HEK293 (cell line): ENCODE measurements around the gene NUDT5.
A peak's percentile ranks its signal among the peaks of the same experiment; 100 is the strongest.
"Not testable (repeated sequence)": the region's sequence is repeated elsewhere in the genome, so short reads cannot be mapped to it uniquely, and the experiment has no call there.

ENCODE experiments used
- CTCF ChIA-PET: fragments of 350-600 bp; formaldehyde crosslinking; extraction: SDS; loops from one replicate; lab custom pipeline; 2021; ENCODE audit warnings: antibody characterized with exemption; lab: Yijun Ruan, JAX
- POLR2A ChIA-PET: fragments of 300-600 bp; formaldehyde crosslinking; extraction: SDS; loops from one replicate; lab custom pipeline; 2020; ENCODE audit warnings: antibody characterized with exemption, inconsistent platforms; lab: Yijun Ruan, JAX
- H3K27ac ChIP-seq: fragments of 200-500 bp; sonication (Bioruptor generic); 2 replicates; pipeline ENCODE4 v1.5.1; 2014; ENCODE audit warnings: low read depth, low read length, control low read depth, inconsistent platforms; ENCODE audit errors: extremely low read depth
- H3K36me3 ChIP-seq, 2 experiments: fragments of 200-500 bp in 1 of 2; sonication (Bioruptor generic) in 1 of 2; 1 replicate in 1 of 2; 2 replicates in 1 of 2; pipeline ENCODE4 v1.5.1; 2014 to 2017; ENCODE audit warnings: inconsistent platforms in 2 of 2, low read length in 2 of 2; ENCODE audit not compliant: control insufficient read depth in 2 of 2, insufficient read depth in 1 of 2
- H3K4me1 ChIP-seq: fragments of 200-500 bp; sonication (Bioruptor generic); 2 replicates; pipeline ENCODE4 v1.5.1; 2014; ENCODE audit warnings: mild to moderate bottlenecking, low read length, inconsistent platforms; ENCODE audit not compliant: control insufficient read depth, insufficient read depth
- H3K4me3 ChIP-seq: 2 replicates; pipeline ENCODE4 v1.5.1; 2011; ENCODE audit warnings: low read depth, mild to moderate bottlenecking, control low read depth, low read length, moderate library complexity
- H3K9me3 ChIP-seq: fragments of 200-500 bp; sonication (Bioruptor generic); 2 replicates; pipeline ENCODE4 v1.5.1; 2014; ENCODE audit warnings: low read depth, low read length, inconsistent platforms; ENCODE audit not compliant: control insufficient read depth, insufficient read depth
- SP3 ChIP-seq: fragments of 450-650 bp; formaldehyde crosslinking; IDR thresholded peaks from 2 replicates; pipeline ENCODE4 v1.5.1; 2016; ENCODE audit warnings: missing biosample characterization, missing genetic modification characterization
- ZBTB21 ChIP-seq: fragments of 450-650 bp; formaldehyde crosslinking; IDR thresholded peaks from 2 replicates; pipeline ENCODE4 v1.5.1; 2017; ENCODE audit warnings: missing biosample characterization, missing genetic modification characterization
- ZBTB8A ChIP-seq: fragments of 450-650 bp; formaldehyde crosslinking; IDR thresholded peaks from 2 replicates; pipeline ENCODE4 v1.5.1; 2016; ENCODE audit warnings: missing biosample characterization, missing genetic modification characterization
- ZNF138 ChIP-seq: fragments of 450-650 bp; formaldehyde crosslinking; IDR thresholded peaks from 2 replicates; pipeline ENCODE4 v1.5.1; 2016; ENCODE audit warnings: missing biosample characterization, missing genetic modification characterization, borderline replicate concordance
- ZNF140 ChIP-seq: fragments of 450-650 bp; formaldehyde crosslinking; IDR thresholded peaks from 2 replicates; pipeline ENCODE4 v1.5.1; 2016; ENCODE audit warnings: missing biosample characterization, missing genetic modification characterization
- ZNF19 ChIP-seq: fragments of 450-650 bp; formaldehyde crosslinking; IDR thresholded peaks from 2 replicates; pipeline ENCODE4; 2016; ENCODE audit warnings: missing biosample characterization, missing genetic modification characterization, low read depth
- ZNF202 ChIP-seq: fragments of 450-650 bp; formaldehyde crosslinking; IDR thresholded peaks from 2 replicates; pipeline ENCODE4 v1.5.1; 2016; ENCODE audit warnings: missing biosample characterization, missing genetic modification characterization, borderline replicate concordance
- ZNF292 ChIP-seq: fragments of 450-650 bp; formaldehyde crosslinking; IDR thresholded peaks from 2 replicates; pipeline ENCODE4 v1.5.1; 2016; ENCODE audit warnings: low read depth, missing biosample characterization, missing genetic modification characterization, borderline replicate concordance
- ZNF341 ChIP-seq: fragments of 450-650 bp; formaldehyde crosslinking; IDR thresholded peaks from 2 replicates; pipeline ENCODE4; 2016; ENCODE audit warnings: low read depth, missing biosample characterization, missing genetic modification characterization
- ZNF394 ChIP-seq: fragments of 450-650 bp; formaldehyde crosslinking; IDR thresholded peaks from 2 replicates; pipeline ENCODE4 v1.5.1; 2016; ENCODE audit warnings: missing biosample characterization, missing genetic modification characterization, mild to moderate bottlenecking, moderate library complexity, borderline replicate concordance
- ZNF404 ChIP-seq: fragments of 450-650 bp; formaldehyde crosslinking; IDR thresholded peaks from 2 replicates; pipeline ENCODE4 v1.5.1; 2017; ENCODE audit warnings: missing biosample characterization, missing genetic modification characterization
- ZNF426 ChIP-seq: fragments of 450-650 bp; formaldehyde crosslinking; IDR thresholded peaks from 2 replicates; pipeline ENCODE4 v1.5.1; 2017; ENCODE audit warnings: missing biosample characterization, missing genetic modification characterization, mild to moderate bottlenecking, inconsistent platforms, moderate library complexity
- ZNF433 ChIP-seq: fragments of 450-650 bp; formaldehyde crosslinking; IDR thresholded peaks from 2 replicates; pipeline ENCODE4 v1.5.1; 2016; ENCODE audit warnings: missing biosample characterization, missing genetic modification characterization, low read depth
- ZNF510 ChIP-seq: fragments of 450-650 bp; formaldehyde crosslinking; IDR thresholded peaks from 2 replicates; pipeline ENCODE4 v1.5.1; 2018; ENCODE audit warnings: mild to moderate bottlenecking, missing genetic modification characterization, missing biosample characterization; ENCODE audit not compliant: insufficient replicate concordance
- ZNF530 ChIP-seq: fragments of 450-650 bp; formaldehyde crosslinking; IDR thresholded peaks from 2 replicates; pipeline ENCODE4 v1.5.1; 2016; ENCODE audit warnings: low read depth, missing biosample characterization, missing genetic modification characterization
- ZNF555 ChIP-seq: fragments of 450-650 bp; formaldehyde crosslinking; conservative IDR thresholded peaks from 2 replicates; pipeline ENCODE4 v1.5.1; 2017; ENCODE audit warnings: missing biosample characterization, mild to moderate bottlenecking, missing genetic modification characterization, inconsistent platforms
- ZNF558 ChIP-seq: fragments of 450-650 bp; formaldehyde crosslinking; IDR thresholded peaks from 2 replicates; pipeline ENCODE4 v1.5.1; 2016; ENCODE audit warnings: missing biosample characterization, missing genetic modification characterization
- ZNF560 ChIP-seq: fragments of 450-650 bp; formaldehyde crosslinking; IDR thresholded peaks from 2 replicates; pipeline ENCODE4 v1.5.1; 2017; ENCODE audit warnings: missing biosample characterization, missing genetic modification characterization, borderline replicate concordance
- ZNF580 ChIP-seq: fragments of 450-650 bp; formaldehyde crosslinking; IDR thresholded peaks from 2 replicates; pipeline ENCODE4 v1.5.1; 2016; ENCODE audit warnings: missing biosample characterization, missing genetic modification characterization
- ZNF623 ChIP-seq: fragments of 450-650 bp; formaldehyde crosslinking; IDR thresholded peaks from 2 replicates; pipeline ENCODE4 v1.5.1; 2016; ENCODE audit warnings: missing biosample characterization, missing genetic modification characterization
- ZNF629 ChIP-seq: fragments of 450-650 bp; formaldehyde crosslinking; IDR thresholded peaks from 2 replicates; pipeline ENCODE4 v1.5.1; 2017; ENCODE audit warnings: missing biosample characterization, missing genetic modification characterization
- ZNF664 ChIP-seq: fragments of 450-650 bp; formaldehyde crosslinking; IDR thresholded peaks from 2 replicates; pipeline ENCODE4 v1.5.1; 2016; ENCODE audit warnings: missing biosample characterization, missing genetic modification characterization
- ZXDB ChIP-seq: fragments of 450-650 bp; formaldehyde crosslinking; IDR thresholded peaks from 2 replicates; pipeline ENCODE4 v1.5.1; 2016; ENCODE audit warnings: missing biosample characterization, missing genetic modification characterization
- TF ChIP-seq, protein P1 (sequence below): fragments of 450-650 bp; formaldehyde crosslinking; conservative IDR thresholded peaks from 2 replicates; pipeline ENCODE4 v1.5.1; 2016; ENCODE audit warnings: low read depth, missing biosample characterization, missing genetic modification characterization
- TF ChIP-seq, protein P2 (sequence below): fragments of 450-650 bp; formaldehyde crosslinking; conservative IDR thresholded peaks from 2 replicates; pipeline ENCODE4 v1.5.1; 2016; ENCODE audit warnings: low read depth, missing biosample characterization, missing genetic modification characterization
- TF ChIP-seq, protein P3 (sequence below): fragments of 450-650 bp; formaldehyde crosslinking; IDR thresholded peaks from 2 replicates; pipeline ENCODE4 v1.5.1; 2016; ENCODE audit warnings: missing biosample characterization, missing genetic modification characterization

Gene NUDT5

GRCh38 chr10:12171512-12171911 lies 24.2 kb downstream of the NUDT5 start:
- POLR2A ChIA-PET, H3K4me1 ChIP-seq, H3K27ac ChIP-seq, H3K9me3 ChIP-seq, H3K4me3 ChIP-seq: not testable (repeated sequence)
- H3K36me3 ChIP-seq = peaks cover 58 to 89% of the 10 kb centered on the region in 2 experiments
- CTCF ChIA-PET = interaction anchor here (1.1 kb wide), 1 partner anchor 9 kb away, joined by 3 read pairs; no protein-coding TSS in a partner anchor
- 0 out of 2 replicates have a peak, but pooled peaks have one; percentile 73 for TF ChIP-seq ZNF19 (tag by site-specific recombination)
- 0 out of 2 replicates have a peak, but pooled peaks have one; percentile 31 for TF ChIP-seq ZNF530 (tag by site-specific recombination)
- TF ChIP-seq ZNF292 (tag by site-specific recombination) = peak; percentile 89; the same call in 1 of the 2 replicates
- peak; percentile 86; the same call in 1 of the 2 replicates for TF ChIP-seq ZNF140 (tag by site-specific recombination)
- TF ChIP-seq ZNF664 (tag by site-specific recombination) = peak; percentile 90
- TF ChIP-seq ZNF623 = peak; percentile 86
- peak; percentile 90 for TF ChIP-seq ZNF433 (tag by site-specific recombination)
- TF ChIP-seq ZNF394 (tag by site-specific recombination) = peak; percentile 99
- TF ChIP-seq ZNF138 = peak; percentile 71; the same call in 1 of the 2 replicates
- TF ChIP-seq ZNF558 (tag by site-specific recombination) = peak; percentile 86
- TF ChIP-seq ZNF510 (tag by site-specific recombination) = peak; percentile 75
- TF ChIP-seq ZNF580 (tag by site-specific recombination) = peak; percentile 56; the same call in 1 of the 2 replicates
- TF ChIP-seq, protein P1, sequence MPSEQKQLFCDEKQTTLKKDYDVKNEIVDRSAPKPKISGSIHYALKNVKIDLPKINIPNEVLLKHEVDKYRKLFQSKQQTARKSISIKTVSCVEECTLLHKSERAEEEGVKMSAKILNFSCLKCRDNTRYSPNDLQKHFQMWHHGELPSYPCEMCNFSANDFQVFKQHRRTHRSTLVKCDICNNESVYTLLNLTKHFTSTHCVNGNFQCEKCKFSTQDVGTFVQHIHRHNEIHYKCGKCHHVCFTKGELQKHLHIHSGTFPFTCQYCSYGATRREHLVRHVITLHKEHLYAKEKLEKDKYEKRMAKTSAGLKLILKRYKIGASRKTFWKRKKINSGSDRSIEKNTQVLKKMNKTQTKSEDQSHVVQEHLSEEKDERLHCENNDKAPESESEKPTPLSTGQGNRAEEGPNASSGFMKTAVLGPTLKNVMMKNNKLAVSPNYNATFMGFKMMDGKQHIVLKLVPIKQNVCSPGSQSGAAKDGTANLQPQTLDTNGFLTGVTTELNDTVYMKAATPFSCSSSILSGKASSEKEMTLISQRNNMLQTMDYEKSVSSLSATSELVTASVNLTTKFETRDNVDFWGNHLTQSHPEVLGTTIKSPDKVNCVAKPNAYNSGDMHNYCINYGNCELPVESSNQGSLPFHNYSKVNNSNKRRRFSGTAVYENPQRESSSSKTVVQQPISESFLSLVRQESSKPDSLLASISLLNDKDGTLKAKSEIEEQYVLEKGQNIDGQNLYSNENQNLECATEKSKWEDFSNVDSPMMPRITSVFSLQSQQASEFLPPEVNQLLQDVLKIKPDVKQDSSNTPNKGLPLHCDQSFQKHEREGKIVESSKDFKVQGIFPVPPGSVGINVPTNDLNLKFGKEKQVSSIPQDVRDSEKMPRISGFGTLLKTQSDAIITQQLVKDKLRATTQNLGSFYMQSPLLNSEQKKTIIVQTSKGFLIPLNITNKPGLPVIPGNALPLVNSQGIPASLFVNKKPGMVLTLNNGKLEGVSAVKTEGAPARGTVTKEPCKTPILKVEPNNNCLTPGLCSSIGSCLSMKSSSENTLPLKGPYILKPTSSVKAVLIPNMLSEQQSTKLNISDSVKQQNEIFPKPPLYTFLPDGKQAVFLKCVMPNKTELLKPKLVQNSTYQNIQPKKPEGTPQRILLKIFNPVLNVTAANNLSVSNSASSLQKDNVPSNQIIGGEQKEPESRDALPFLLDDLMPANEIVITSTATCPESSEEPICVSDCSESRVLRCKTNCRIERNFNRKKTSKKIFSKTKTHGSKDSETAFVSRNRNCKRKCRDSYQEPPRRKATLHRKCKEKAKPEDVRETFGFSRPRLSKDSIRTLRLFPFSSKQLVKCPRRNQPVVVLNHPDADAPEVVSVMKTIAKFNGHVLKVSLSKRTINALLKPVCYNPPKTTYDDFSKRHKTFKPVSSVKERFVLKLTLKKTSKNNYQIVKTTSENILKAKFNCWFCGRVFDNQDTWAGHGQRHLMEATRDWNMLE = peak; percentile 96
- TF ChIP-seq, protein P2, sequence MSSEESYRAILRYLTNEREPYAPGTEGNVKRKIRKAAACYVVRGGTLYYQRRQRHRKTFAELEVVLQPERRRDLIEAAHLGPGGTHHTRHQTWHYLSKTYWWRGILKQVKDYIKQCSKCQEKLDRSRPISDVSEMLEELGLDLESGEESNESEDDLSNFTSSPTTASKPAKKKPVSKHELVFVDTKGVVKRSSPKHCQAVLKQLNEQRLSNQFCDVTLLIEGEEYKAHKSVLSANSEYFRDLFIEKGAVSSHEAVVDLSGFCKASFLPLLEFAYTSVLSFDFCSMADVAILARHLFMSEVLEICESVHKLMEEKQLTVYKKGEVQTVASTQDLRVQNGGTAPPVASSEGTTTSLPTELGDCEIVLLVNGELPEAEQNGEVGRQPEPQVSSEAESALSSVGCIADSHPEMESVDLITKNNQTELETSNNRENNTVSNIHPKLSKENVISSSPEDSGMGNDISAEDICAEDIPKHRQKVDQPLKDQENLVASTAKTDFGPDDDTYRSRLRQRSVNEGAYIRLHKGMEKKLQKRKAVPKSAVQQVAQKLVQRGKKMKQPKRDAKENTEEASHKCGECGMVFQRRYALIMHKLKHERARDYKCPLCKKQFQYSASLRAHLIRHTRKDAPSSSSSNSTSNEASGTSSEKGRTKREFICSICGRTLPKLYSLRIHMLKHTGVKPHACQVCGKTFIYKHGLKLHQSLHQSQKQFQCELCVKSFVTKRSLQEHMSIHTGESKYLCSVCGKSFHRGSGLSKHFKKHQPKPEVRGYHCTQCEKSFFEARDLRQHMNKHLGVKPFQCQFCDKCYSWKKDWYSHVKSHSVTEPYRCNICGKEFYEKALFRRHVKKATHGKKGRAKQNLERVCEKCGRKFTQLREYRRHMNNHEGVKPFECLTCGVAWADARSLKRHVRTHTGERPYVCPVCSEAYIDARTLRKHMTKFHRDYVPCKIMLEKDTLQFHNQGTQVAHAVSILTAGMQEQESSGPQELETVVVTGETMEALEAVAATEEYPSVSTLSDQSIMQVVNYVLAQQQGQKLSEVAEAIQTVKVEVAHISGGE = peak; percentile 87
- peak; percentile 98 for TF ChIP-seq ZNF426 (tag by site-specific recombination)
- peak; percentile 93 for TF ChIP-seq ZNF560 (tag by site-specific recombination)
- TF ChIP-seq ZNF341 (tag by site-specific recombination) = peak; percentile 44; the same call in 1 of the 2 replicates
- peak; percentile 40; the same call in 1 of the 2 replicates for TF ChIP-seq ZNF404 (tag by site-specific recombination)
- TF ChIP-seq, protein P3, sequence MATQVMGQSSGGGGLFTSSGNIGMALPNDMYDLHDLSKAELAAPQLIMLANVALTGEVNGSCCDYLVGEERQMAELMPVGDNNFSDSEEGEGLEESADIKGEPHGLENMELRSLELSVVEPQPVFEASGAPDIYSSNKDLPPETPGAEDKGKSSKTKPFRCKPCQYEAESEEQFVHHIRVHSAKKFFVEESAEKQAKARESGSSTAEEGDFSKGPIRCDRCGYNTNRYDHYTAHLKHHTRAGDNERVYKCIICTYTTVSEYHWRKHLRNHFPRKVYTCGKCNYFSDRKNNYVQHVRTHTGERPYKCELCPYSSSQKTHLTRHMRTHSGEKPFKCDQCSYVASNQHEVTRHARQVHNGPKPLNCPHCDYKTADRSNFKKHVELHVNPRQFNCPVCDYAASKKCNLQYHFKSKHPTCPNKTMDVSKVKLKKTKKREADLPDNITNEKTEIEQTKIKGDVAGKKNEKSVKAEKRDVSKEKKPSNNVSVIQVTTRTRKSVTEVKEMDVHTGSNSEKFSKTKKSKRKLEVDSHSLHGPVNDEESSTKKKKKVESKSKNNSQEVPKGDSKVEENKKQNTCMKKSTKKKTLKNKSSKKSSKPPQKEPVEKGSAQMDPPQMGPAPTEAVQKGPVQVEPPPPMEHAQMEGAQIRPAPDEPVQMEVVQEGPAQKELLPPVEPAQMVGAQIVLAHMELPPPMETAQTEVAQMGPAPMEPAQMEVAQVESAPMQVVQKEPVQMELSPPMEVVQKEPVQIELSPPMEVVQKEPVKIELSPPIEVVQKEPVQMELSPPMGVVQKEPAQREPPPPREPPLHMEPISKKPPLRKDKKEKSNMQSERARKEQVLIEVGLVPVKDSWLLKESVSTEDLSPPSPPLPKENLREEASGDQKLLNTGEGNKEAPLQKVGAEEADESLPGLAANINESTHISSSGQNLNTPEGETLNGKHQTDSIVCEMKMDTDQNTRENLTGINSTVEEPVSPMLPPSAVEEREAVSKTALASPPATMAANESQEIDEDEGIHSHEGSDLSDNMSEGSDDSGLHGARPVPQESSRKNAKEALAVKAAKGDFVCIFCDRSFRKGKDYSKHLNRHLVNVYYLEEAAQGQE (tag by site-specific recombination) = peak; percentile 79
- TF ChIP-seq ZBTB21 = peak; percentile 74
- peak; percentile 95 for TF ChIP-seq ZNF555 (tag by site-specific recombination)
- TF ChIP-seq SP3 (tag by site-specific recombination) = peak; percentile 25; the same call in 1 of the 2 replicates
- peak; percentile 94; the same call in 1 of the 2 replicates for TF ChIP-seq ZNF202 (tag by site-specific recombination)
- peak; percentile 67; the same call in 1 of the 2 replicates for TF ChIP-seq ZNF629 (tag by site-specific recombination)
- TF ChIP-seq ZXDB = peak; percentile 80
- peak; percentile 89 for TF ChIP-seq ZBTB8A (tag by site-specific recombination)
